GM18505 (cell line): Measurements from ENCODE around the gene HSPA14.
"Not testable (repeated sequence)": the region's sequence is repeated elsewhere in the genome, so short reads cannot be mapped to it uniquely, and the experiment has no call there.

Experiments
- ATAC-seq: cut with Tn5 transposase; IDR thresholded peaks from one replicate; pipeline ENCODE4 v1.9.1; 2021; ENCODE audit not compliant: unreplicated experiment
- POLR2A ChIP-seq: IDR thresholded peaks from 4 replicates; pipeline ENCODE4 v1.6.1; 2011; ENCODE audit warnings: borderline replicate concordance; ENCODE audit not compliant: insufficient read depth, insufficient read length; ENCODE audit errors: extremely low read depth

The HSPA14 gene

GRCh38 chr10:14837757-14838581 is at the start of gene HSPA14, which contains the start of the genes CDNF and MSANTD7:
Gene HSPA14 (plus strand): TSS chr10:14838306. CDS start chr10:14838403, 97 bp downstream.
Gene CDNF (minus strand): TSS chr10:14838037. CDS start chr10:14837946, 91 bp downstream.
Gene MSANTD7 (plus strand): TSS chr10:14838306. CDS start chr10:14842285, 3,979 bp downstream.
- peak; percentile 93 for ATAC-seq

GRCh38 chr10:14798636-14799035 is 39.5 kb upstream of the HSPA14 start:
- no peak for ATAC-seq
- TF ChIP-seq POLR2A, result no peak

More at GRCh38 chr10:14837757-14838581, at the start of gene HSPA14, which contains the start of the genes CDNF and MSANTD7:
- peak; percentile 91 for TF ChIP-seq POLR2A

- no peak for TF ChIP-seq POLR2A
Measured at GRCh38 chr10:14800397-14800796, 37.7 kb upstream of the HSPA14 start.

GRCh38 chr10:14801723-14802122 is 36.4 kb upstream of the HSPA14 start:
- no peak for ATAC-seq
- no peak for TF ChIP-seq POLR2A

More at GRCh38 chr10:14800397-14800796, 37.7 kb upstream of the HSPA14 start:
- ATAC-seq, result no peak

- ATAC-seq, result no peak
- no peak for TF ChIP-seq POLR2A
Measured at GRCh38 chr10:14803827-14804226, 34.3 kb upstream of the HSPA14 start.

GRCh38 chr10:14806318-14806717 is 31.8 kb upstream of the HSPA14 start:
- no peak for ATAC-seq
- no peak for TF ChIP-seq POLR2A

GRCh38 chr10:14810969-14811953 is 26.8 kb upstream of the HSPA14 start:
- TF ChIP-seq POLR2A, result no peak
- ATAC-seq, result no peak

GRCh38 chr10:14812271-14812670 is 25.8 kb upstream of the HSPA14 start:
- TF ChIP-seq POLR2A, result no peak
- ATAC-seq, result no peak

GRCh38 chr10:14815681-14816080 is 22.4 kb upstream of the HSPA14 start:
- ATAC-seq, result no peak

GRCh38 chr10:14816717-14817116 is 21.4 kb upstream of the HSPA14 start:
- ATAC-seq, result not testable (repeated sequence)

More at GRCh38 chr10:14815681-14816080, 22.4 kb upstream of the HSPA14 start:
- no peak for TF ChIP-seq POLR2A

GRCh38 chr10:14820010-14820774 is 17.9 kb upstream of the HSPA14 start:
- ATAC-seq, result no peak

GRCh38 chr10:14820775-14821154 is 17.3 kb upstream of the HSPA14 start:
- ATAC-seq, result no peak
- TF ChIP-seq POLR2A, result no peak

More at GRCh38 chr10:14820010-14820774, 17.9 kb upstream of the HSPA14 start:
- TF ChIP-seq POLR2A, result no peak
